ENCODE measurements around the gene RAPGEF4.

DNA sequence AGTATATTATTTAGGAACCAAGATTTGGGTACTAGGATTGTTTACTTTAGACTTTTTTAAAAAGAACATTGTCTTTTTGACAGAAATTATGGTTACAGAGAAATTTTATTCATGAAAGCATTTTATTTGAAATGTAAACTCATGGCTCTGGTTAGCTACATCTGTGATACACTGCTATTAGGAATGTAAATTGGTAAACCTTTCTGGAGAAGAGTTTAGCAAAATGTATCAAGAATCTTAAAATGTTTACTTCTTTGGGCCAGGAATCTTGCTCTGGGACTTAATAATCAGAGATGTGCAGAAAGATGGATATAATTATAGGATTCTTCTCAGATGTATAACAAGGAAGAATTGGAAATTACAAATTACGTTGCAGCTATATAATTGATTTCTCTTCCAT lies 359.7 kb downstream of the RAPGEF4 start:
- TF ChIP-seq, protein P1, sequence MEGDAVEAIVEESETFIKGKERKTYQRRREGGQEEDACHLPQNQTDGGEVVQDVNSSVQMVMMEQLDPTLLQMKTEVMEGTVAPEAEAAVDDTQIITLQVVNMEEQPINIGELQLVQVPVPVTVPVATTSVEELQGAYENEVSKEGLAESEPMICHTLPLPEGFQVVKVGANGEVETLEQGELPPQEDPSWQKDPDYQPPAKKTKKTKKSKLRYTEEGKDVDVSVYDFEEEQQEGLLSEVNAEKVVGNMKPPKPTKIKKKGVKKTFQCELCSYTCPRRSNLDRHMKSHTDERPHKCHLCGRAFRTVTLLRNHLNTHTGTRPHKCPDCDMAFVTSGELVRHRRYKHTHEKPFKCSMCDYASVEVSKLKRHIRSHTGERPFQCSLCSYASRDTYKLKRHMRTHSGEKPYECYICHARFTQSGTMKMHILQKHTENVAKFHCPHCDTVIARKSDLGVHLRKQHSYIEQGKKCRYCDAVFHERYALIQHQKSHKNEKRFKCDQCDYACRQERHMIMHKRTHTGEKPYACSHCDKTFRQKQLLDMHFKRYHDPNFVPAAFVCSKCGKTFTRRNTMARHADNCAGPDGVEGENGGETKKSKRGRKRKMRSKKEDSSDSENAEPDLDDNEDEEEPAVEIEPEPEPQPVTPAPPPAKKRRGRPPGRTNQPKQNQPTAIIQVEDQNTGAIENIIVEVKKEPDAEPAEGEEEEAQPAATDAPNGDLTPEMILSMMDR (conservative IDR thresholded peaks at IDR 0.05; ENCODE audit: low read length) = no peak
- no peak for TF ChIP-seq EZH2phosphoT487 (IDR thresholded peaks at IDR 0.05; ENCODE audit: borderline replicate concordance)
